Glomerular visceral epithelial cell (primary cell): Measurements from ENCODE around the gene KITLG.
"Not testable (repeated sequence)": the region's sequence is repeated elsewhere in the genome, so short reads cannot be mapped to it uniquely, and the experiment has no call there.

Source experiments
- DNase-seq: peaks from one replicate; pipeline ENCODE4 v3.0.0-alpha.2; 2016; ENCODE audit errors: extremely low spot score

KITLG gene

DNA sequence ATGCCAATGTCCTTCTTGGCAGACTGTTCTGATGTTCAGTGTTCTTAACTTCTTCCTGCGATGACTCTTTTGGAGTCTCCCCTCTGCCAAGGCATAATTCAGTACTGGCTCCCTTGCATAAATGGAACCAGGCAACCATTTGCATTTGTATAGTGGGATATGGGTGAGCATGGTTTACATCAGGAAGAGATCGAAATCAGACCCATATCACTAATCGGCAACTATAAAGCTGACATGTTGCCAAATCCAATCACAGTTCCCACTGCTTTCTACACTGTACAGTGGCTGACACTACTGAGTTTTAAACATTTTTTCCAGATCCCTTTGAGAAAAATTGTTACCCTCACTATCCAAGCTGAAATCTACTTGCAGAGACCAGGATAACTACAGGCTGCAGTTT, 83.8 kb downstream of the KITLG start:
- no peak for DNase-seq

DNA sequence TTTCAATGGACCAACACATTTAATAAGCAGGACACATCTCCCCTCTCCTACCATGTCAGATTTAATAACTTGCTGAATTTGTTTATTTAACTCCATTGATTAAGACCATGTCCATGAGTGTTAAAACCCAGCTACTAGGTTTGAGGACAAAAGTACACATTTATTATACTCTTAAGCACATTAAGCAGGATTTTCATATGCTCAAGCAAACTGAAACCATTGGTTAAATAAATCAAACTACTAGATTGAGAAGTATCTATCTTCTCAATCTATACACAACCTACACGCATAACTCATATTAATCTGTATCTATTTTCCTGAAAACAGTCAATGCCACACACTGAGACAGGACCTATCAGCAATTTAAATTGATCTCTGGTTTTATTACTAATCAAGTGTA, 85.2 kb downstream of the KITLG start:
- no peak for DNase-seq

DNA sequence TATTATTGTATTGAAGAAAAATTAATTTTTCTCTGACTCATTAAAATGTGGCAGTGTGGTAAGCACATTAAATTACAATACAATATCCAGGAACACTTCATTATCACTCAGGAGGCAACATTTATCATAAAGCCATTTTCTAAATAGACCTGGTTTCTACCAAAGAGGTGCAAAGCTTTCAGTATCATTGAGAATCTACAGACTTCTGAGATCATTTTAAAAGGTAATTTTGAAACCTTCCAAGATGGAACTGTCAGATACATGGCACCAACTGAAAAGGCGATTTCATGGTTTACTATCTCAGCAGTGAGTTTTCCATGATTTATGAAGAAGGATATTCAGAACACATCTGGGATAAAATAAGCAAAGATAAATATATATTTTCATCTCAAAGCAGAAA, 85.8 kb downstream of the KITLG start:
- no peak for DNase-seq

DNA sequence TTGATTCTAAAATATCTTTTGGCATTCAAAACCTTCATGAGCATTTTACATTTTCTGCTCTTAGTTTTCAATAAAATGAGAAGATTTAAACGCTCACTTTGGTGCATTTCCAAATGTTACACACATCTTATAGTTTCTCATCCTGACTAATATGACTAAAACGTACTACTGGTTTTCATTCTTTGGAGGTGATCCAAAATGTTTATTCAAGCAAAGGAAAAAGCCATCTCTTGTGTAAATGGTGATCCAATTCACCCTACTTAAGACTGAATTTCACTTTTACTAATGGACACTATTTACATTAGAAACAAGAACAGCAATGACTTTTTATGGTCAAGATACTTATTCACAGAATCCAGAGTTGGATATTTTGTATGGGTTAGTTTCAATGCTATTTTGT, 86.6 kb downstream of the KITLG start:
- DNase-seq, result peak; percentile 47

DNA sequence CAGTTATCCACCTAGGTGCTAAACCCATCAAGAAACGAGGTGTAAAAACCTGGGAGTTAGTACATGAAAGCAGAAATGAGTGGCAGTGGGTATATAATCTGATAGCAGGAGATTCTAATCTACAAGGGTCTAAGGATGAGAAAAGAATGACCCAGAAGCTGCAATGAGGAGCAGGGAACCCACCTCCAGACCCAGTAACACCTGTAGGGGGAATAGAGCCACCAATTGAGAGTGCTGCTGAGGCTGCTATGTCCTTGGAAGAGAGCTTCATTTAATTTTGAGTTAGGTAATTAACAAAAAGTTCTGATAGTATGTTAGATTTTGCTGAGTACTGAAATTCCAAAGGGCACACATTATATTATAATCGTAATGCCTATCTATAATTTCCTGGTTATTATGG, 89.8 kb downstream of the KITLG start:
- no peak for DNase-seq

DNA sequence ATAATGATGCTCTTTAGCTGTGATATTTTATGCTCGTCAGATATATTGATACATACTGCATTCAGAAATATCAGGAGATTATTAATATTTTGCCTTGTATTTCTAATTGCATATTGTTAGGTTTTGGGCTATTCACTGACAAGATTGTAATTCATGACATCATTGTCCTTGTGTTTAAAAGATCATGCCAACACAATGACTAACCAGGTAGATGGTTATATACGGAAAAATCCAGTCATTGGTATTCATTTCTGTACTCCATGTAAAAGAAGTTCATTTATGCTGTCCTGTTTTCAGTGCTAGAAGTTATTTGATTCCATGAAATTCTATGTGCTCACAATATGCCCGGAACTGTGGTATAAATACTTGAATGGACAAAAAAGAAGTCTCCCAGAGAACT, 107.5 kb downstream of the KITLG start:
- DNase-seq, result peak; percentile 10

DNA sequence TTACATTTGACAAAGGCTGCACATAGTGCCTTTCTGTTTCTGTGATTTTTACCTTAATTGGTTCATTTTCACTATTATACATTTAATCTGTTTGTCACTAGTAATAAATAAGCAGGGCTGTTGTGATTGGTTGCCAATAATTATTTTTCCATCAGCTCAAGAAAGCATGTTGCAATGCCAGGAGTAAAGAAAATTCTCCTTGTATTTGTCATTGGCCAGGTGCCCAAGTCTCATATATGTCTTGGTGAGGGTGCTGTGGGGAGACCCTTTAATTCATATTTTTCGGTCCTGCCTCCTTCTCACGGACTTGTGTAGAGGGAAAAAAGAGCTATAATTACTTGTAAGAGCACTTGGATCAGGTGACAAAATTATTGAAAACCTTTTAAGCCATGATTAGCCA, 108.0 kb downstream of the KITLG start:
- peak; percentile 28 for DNase-seq

DNA sequence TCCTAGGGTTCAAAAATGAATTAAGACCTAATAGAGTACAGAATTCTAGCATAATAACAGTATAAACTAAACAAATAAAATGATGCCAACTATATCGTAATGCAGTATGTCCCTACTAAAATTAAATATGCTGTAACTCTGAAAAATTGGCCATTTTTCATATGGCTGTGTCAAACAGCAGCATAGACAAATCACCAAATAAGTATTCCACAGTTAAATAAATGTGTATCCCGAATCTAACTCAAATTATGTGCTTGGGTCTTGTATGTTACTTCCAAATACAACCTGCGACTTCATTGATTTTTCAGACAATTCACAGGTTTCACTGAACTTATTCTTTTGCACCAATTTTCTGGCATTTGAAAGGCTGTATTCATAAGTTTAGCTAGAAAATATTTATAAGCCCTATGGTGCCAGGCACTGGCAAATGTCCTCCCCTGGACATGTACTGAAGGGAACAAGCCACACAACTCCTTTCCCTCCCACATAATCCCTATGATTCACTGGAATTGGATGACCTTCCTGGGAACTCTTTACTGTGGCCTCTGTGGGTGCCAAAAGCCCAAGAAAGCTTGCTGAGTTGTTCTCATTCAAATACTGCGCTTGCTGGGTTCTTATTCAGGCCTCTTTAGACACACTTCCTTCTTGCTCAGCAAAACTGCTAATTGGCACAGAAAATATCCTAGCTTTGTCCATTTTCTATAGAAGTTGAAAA, 108.8 kb downstream of the KITLG start:
- DNase-seq, result peak; percentile 48

DNA sequence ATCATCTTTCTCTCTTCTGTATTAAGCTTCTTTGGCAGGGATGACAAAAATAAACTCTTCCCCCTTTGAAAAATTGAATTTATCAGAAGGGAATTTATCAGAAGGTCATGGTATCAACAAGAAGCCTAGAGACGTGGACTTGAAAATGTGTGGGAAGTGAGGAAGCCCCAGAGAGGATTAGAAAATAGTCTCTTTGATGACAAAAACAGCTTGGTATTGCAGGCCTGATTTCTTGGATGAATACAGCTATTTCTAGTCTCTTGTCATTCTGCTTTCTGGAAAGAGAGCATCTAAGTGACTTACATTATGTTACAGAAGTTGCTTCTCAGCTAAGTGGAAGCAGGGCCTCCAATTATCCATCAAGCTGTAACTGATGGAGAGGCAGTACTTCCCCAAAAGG, 111.1 kb downstream of the KITLG start:
- no peak for DNase-seq

DNA sequence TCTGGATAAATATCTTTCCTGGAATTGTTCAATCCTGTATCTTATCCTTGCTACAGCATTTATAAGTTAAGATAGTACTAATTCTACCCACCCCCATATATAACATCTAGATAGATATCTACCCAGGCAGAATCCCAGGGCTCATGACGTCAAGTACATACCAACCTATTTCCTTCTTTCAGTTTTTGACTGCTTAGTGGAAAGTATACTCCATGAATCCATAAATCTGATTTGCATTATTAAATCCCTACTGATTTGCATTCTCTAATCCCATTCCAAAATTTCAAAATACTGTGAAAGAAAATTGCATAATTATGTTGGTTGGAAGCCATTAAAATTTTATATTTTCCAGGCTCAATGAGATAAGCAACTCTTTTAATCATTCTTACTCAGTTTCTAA, 111.7 kb downstream of the KITLG start:
- DNase-seq, result no peak

DNA sequence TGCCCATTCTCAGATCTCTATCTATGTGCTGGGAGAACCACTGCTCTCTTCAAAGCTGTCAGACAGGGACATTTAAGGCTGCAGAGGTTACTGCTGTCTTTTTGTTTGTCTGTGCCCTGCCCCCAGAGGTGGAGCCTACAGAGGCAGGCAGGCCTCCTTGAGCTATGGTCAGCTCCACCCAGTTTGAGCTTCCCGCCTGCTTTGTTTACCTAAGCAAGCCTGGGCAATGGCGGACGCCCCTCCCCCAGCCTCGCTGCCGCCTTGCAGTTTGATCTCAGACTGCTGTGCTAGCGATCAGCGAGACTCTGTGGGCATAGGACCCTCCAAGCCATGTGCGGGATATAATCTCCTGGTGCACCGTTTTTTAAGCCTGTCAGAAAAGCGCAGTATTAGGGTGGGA, 113.6 kb downstream of the KITLG start:
- not testable (repeated sequence) for DNase-seq

DNA sequence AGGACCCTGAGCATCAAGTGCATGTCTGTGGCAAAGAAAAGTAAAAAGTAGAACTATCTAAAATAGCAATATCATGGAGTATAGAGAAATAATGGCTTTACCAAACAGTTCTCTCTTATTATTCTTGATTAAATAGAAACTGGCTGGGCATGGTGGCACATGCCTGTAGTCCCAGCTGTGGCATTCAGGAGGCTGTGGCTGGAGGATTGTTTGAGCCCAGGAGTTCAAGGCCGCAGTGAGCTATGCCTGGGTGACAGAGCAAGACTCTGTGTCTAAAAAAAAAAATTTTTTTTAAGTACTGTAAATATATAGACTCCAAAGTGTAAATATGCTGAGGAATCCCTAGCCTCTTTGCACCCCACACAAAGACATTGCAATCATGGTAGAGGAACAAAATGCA, 121.9 kb downstream of the KITLG start:
- no peak for DNase-seq

DNA sequence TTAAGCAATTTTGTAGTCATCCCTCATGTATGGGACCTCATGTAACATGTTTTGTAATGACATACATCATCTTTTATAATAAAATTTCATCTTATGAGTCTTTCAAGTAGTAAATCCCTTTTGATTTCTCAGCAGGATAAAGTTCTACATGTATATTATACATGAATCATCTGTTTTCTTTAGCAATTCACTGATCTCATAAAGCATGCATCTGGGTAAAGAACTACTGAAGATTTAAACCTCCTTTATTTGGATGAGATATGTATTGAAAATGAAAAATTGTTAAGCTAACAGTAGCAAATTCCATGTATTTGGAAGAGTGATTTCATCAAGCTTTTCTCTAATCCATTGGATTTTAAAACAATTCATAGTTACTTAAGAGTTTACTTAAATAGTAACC, 126.9 kb downstream of the KITLG start:
- DNase-seq, result no peak

DNA sequence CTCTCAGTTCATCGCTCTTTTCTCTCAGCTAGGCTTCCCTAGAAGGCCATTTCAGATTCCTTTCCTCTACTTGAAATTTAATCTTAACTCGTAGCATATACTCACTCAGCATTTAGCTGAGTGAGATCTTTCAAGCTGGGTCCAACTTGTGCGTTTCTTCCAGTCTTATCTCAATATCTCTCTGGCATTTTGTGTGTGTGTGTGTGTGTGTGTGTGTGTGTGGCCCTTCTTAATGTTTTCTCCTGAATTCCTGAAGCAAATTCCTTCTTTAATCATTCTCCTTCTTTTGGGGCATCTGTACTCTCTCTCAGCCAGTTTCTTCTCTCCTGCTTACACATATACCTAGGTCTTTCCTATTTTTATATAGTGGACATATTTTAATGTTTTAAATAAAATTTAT, 129.1 kb downstream of the KITLG start:
- DNase-seq, result no peak

DNA sequence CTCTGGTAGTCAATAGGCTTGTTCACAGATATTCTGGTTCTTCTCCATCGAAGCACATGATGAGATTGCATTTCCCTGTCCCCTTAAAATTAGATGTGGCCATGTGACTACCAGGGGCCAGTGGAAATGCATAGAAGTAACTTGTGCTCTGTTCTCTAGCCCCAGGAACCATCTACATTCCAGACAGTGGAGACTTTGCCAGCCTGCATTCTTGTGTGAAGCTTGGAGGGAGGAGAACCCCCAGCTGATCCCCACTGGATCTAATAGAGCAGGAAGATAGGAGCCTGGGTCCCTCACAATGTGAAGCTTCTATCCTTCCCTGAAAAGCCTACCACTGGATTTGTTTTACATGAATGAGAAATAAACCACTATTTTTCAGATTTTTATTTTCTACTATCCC, 130.1 kb downstream of the KITLG start:
- no peak for DNase-seq

DNA sequence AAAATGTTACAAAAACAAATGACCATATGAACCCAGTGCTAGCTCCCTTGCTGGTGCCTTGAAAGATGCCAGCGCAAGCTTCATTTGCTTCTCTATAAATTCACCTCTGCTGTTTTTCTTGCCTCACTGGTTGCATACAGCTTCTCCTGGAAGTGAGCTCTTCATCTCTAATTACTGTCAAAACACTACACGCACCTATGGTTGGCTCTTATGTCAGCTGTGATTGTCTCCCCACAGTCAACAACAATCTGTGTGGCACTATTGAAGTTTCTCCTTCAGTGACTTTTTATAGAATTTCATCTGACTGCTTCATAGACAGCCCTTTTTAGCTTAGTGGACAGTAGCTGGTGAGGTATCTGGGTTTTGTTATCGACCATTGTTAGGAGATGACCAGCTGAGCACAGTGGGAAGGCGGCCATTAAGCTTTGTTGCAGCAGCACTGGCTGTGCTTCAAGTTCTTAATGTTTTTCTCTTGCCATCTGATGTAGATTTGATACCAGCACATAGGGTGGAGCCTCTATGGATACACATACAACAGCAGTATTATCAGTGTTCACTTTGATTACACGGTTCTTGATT, 131.8 kb downstream of the KITLG start:
- no peak for DNase-seq

DNA sequence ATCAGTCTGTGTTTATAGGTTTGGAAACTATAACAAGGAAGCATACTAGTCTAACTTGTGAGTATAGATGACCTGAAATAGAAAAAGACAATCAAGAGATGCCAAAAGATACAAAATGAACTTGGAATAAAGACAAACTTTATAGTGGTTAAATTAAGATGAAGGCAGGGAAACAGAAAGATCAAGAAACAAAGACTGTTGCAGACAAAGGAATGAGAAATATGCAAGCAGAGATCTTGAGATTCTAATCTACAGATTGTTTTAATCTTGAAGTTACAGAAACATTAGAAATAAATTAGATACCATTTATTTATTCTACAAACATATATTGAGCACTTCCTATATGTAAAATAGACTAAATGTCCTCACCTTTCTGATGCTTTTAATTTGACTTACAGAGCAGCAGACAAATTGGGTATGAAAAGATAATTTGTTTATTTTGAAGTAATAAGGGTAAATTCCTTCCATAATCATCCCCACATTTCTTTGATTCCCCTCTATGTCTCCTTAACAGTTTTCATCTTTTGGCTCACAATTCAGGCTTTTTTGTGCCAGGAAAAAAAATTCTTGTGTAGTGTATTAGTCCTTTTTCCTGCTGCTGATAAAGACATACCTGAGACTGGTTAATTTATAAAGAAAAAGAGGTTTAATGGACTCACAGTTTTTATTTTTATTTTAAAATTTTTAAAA, 134.4 kb downstream of the KITLG start:
- DNase-seq, result no peak

DNA sequence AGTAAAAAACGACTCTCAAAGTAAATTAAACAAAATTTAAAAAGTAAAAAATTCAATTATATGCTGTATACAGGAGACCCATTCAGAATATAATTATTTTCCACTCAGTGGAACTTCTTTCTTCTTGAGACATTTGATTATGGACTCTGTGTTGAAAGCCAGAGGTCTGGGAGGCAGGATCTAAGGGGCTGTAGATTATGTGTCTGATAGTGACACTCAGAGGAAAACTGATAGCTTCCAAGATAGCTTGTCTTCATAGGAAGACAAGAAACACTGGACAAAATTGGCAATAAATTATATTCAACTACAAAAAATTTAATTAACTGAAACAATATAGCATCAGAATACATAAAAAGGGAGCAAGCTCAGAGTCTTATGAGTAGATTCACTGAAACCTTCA, 135.8 kb downstream of the KITLG start:
- no peak for DNase-seq
